BJ (cell line): ENCODE results near the gene PTPRM. TPM values are rescaled to one million over a fixed set of nuclear protein-coding genes. Genes with fewer than 3 reads are reported as not detected.

Experiments
- CTCF ChIA-PET: fragments of 350-600 bp; formaldehyde crosslinking; extraction: SDS; loops from one replicate; lab custom pipeline; 2021; ENCODE audit warnings: antibody characterized with exemption, inconsistent platforms; lab: Yijun Ruan, JAX
- POLR2A ChIA-PET: fragments of 300-600 bp; sonication (Branson Sonifier 250); formaldehyde crosslinking; extraction: SDS; loops from one replicate; lab custom pipeline; 2021; ENCODE audit warnings: antibody characterized with exemption; lab: Charles Lee
- DNase-seq: peaks from one replicate; pipeline ENCODE4 v3.0.0-alpha.2; 2011; ENCODE audit warnings: low read depth
- H3K27me3 ChIP-seq: 2 replicates; pipeline ENCODE4 v1.6.0; 2011; ENCODE audit warnings: low read length; ENCODE audit not compliant: control insufficient read depth, insufficient read depth
- H3K36me3 ChIP-seq: 2 replicates; pipeline ENCODE4 v1.5.1; 2011; ENCODE audit warnings: low read length; ENCODE audit not compliant: control insufficient read depth, insufficient read depth
- H3K4me3 ChIP-seq: 2 replicates; pipeline ENCODE4 v1.5.1; 2011; ENCODE audit warnings: low read depth, mild to moderate bottlenecking, control low read depth, low read length
- CTCF ChIP-seq: IDR thresholded peaks from 2 replicates; pipeline ENCODE4 v1.5.1; 2011; ENCODE audit warnings: low read depth, mild to moderate bottlenecking, control low read depth, inconsistent platforms, low read length, moderate library complexity; ENCODE audit not compliant: insufficient read depth
- polyA plus RNA-seq: library from polyadenylated mRNA; depleted of rRNA; stranded (reverse); fragments of >200 nt; gene quantifications from 2 replicates; pipeline ENCODE4 v1.2.3, GENCODE V29; 2011

The PTPRM gene
- polyA plus RNA-seq, 1 experiment: 149 TPM

- CTCF ChIA-PET: no interaction called here
- H3K4me3 ChIP-seq: no peak overlapping the region
- no peaks in the 10 kb centered on the region for H3K27me3 ChIP-seq
- TF ChIP-seq CTCF: no peak
- no peaks in the 10 kb centered on the region for H3K36me3 ChIP-seq
- POLR2A ChIA-PET: no interaction called here
- no peak for DNase-seq
These were observed 110.3 kb downstream of the PTPRM start for GRCh38 chr18:7677424-7677823.

- no peak for TF ChIP-seq CTCF
- no peaks in the 10 kb centered on the region for H3K27me3 ChIP-seq
- POLR2A ChIA-PET: no interaction called here
- no peak for DNase-seq
- H3K4me3 ChIP-seq: no peak overlapping the region
- no peaks in the 10 kb centered on the region for H3K36me3 ChIP-seq
- CTCF ChIA-PET: no interaction called here
These were observed 111.3 kb downstream of the PTPRM start for GRCh38 chr18:7678389-7678788.

- Histone ChIP-seq H3K4me3 (no peak overlapping the region), H3K27me3 (no peaks in the 10 kb centered on the region), H3K36me3 (no peaks in the 10 kb centered on the region)
- CTCF ChIA-PET: no interaction called here
- no peak for DNase-seq
- POLR2A ChIA-PET: no interaction called here
- TF ChIP-seq CTCF: no peak
These were observed 111.7 kb downstream of the PTPRM start for GRCh38 chr18:7678801-7679200.

GRCh38 chr18:7681298-7681697 is 114.2 kb downstream of the PTPRM start:
- no peak for DNase-seq
- POLR2A ChIA-PET: no interaction called here
- no peaks in the 10 kb centered on the region for H3K27me3 ChIP-seq
- no peak overlapping the region for H3K4me3 ChIP-seq
- H3K36me3 ChIP-seq: no peaks in the 10 kb centered on the region
- CTCF ChIA-PET: no interaction called here
- no peak for TF ChIP-seq CTCF

GRCh38 chr18:7682321-7682720 is 115.2 kb downstream of the PTPRM start:
- CTCF ChIA-PET: interaction anchor here (0.9 kb wide), 1 partner anchor 115 kb away, joined by 4 read pairs; the partner anchor contains the start of gene PTPRM
- no peak for DNase-seq
- H3K4me3 ChIP-seq: no peak overlapping the region
- H3K27me3 ChIP-seq: no peaks in the 10 kb centered on the region
- no peaks in the 10 kb centered on the region for H3K36me3 ChIP-seq
- TF ChIP-seq CTCF: no peak
- POLR2A ChIA-PET: no interaction called here
